DMS114 treated with DMSO at 0.1 percent for 48 hours (cell line): ENCODE data around the gene SPIRE1.
"Not testable (repeated sequence)": the region's sequence is repeated elsewhere in the genome, so short reads cannot be mapped to it uniquely, and the experiment has no call there.

Experiments used
- DNase-seq: peaks from one replicate; lab custom pipeline; 2025; ENCODE audit not compliant: unreplicated experiment; lab: John Stamatoyannopoulos, UW

SPIRE1 gene

GRCh38 chr18:12556946-12557806 is 100.7 kb downstream of the SPIRE1 start:
- no peak for DNase-seq

- no peak for DNase-seq
Observed at GRCh38 chr18:12554796-12555388, 103.0 kb downstream of the SPIRE1 start.

GRCh38 chr18:12552879-12553242 is 105.0 kb downstream of the SPIRE1 start:
- no peak for DNase-seq

- not testable (repeated sequence) for DNase-seq
Observed at GRCh38 chr18:12551943-12552878, 105.7 kb downstream of the SPIRE1 start.

GRCh38 chr18:12551466-12551865 is 106.4 kb downstream of the SPIRE1 start:
- not testable (repeated sequence) for DNase-seq

GRCh38 chr18:12543697-12544096 is 114.2 kb downstream of the SPIRE1 start:
- DNase-seq: no peak

- DNase-seq: no peak
Observed at GRCh38 chr18:12540751-12541150, 117.2 kb downstream of the SPIRE1 start.

- not testable (repeated sequence) for DNase-seq
Observed at GRCh38 chr18:12539158-12539557, 118.7 kb downstream of the SPIRE1 start.

- no peak for DNase-seq
Observed at GRCh38 chr18:12534820-12535219, 123.1 kb downstream of the SPIRE1 start.

- no peak for DNase-seq
Observed at GRCh38 chr18:12532661-12533060, 125.2 kb downstream of the SPIRE1 start.

- no peak for DNase-seq
Observed at GRCh38 chr18:12531749-12532148, 126.2 kb downstream of the SPIRE1 start.

GRCh38 chr18:12520442-12520992 is 137.4 kb downstream of the SPIRE1 start:
- DNase-seq: no peak

- no peak for DNase-seq
Observed at GRCh38 chr18:12518832-12519531, 138.9 kb downstream of the SPIRE1 start.

- DNase-seq: no peak
Observed at GRCh38 chr18:12518326-12518725, 139.6 kb downstream of the SPIRE1 start.

GRCh38 chr18:12517142-12517825 is 140.6 kb downstream of the SPIRE1 start:
- DNase-seq: no peak

- no peak for DNase-seq
Observed at GRCh38 chr18:12516049-12516630, 141.8 kb downstream of the SPIRE1 start.

- DNase-seq: no peak
Observed at GRCh38 chr18:12515550-12515949, 142.4 kb downstream of the SPIRE1 start.

- DNase-seq: no peak
Observed at GRCh38 chr18:12507007-12507406, 150.9 kb downstream of the SPIRE1 start.

GRCh38 chr18:12500986-12501385 is 156.9 kb downstream of the SPIRE1 start:
- DNase-seq: no peak

GRCh38 chr18:12497839-12498238 is 160.1 kb downstream of the SPIRE1 start:
- no peak for DNase-seq
